DMS79 (cell line): ENCODE data around the gene GPBAR1.

ENCODE experiments used
- DNase-seq: peaks from one replicate; lab custom pipeline; 2025; lab: John Stamatoyannopoulos, UW

Gene GPBAR1

DNA sequence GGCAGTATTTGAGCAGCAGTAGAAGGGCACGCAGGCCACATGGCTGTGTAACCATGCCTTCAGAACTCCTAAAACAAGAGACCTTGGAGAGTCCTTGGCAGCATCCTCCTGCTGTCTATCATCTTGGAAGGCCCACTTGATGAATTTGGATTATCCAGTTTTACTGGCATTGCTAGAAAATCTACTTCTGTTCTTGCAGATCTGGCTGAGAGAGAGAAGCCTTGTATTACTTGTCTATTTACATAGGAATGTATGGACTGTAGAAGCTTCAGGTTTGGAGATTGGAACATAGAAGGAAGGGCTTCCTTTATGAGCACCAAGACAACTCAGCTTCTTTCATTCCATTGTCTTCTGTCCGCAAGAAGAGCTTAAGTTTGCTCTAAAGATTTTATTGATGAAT, 16.1 kb upstream of the GPBAR1 start:
- DNase-seq, result no peak

DNA sequence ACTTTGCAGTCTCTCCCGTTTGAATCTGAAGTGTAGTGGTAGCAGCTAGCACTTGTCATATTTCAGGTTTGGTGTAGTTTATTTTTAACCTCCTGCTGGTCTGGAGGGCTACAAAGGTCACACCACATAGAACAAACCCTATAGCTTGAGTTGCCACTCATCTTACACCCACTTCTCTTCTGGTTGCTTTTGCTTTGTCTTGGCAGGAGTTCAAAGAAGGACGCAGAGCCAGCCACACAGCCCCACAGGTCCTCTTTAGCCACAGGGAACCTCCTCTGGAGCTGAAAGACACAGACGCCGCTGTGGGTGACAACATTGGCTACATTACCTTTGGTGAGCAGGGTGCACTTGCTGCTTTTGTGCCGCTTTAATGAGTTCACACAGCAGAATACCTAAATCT, 15.6 kb upstream of the GPBAR1 start:
- peak; percentile 48 for DNase-seq

DNA sequence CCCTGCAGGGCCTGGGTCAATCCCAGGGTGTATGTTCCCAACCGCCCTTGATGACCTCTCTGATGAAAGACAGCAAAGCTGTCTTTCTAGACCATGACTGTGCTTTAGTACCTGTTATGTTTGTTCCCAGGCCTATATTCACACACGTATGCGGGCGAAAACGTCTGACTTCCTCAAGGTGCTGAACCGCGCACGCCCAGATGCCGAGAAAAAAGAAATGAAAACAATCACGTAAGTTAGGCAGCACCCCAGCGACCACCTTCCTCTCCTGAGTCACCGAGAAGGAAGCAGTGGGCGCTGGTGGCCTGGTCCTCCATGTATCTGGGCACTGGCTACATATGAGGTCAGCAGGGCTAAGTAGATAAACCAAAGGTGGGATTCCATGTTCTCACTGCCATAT, 11.1 kb upstream of the GPBAR1 start:
- DNase-seq, result no peak

DNA sequence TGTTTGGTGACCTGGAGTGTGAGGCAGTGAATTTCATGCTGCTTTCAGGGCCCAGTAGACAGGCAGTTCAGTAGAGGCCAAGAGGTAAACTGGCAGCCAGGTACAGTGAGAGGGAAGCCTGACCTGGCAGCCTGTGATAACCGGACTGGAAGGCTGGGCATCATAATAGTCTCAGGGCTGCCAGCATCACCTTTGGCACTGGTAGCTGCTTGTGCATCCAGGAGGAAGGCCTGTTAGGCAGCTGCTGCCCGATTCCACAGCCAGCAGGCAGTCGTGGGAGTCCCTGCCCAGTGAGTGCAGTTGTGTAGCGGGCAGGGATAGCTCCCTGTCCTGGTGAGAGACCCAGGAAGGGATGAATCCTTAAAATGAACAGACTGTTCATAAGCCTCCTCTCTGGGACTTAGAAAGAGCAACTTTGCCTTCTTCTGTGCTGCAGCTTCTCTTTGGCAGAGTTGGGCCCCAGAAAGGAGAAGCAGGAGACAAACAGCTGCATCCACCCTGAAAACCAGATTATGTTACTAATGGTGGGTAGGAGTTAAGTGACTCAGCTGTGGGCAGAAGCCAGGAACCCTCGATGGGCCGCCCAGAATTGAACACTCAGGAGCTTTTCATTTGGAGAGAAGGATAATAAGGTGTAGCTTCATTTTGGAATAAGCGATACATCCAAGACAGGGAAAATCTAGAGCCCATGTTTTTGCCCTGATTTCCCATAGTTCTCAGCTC, 8.1 kb upstream of the GPBAR1 start:
- no peak for DNase-seq

DNA sequence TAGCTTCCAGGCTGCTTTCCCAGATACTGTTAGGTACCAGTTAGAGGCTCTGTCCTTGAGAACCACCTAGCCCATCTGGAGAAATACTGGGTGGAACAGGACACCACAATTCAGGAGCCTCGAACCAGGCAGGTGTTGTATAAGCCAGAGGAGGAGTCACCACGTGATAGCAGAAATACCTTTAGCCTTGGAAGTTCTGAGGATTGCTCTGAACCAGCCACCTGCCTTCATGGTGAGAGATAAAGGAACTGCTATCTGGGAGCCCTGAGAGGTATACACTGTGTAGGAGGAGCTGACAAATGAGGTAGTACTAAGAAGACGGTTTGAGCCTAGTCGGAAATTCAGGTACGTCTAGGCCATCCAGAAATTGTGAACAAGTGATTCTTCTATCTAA, 7.6 kb upstream of the GPBAR1 start:
- DNase-seq, result no peak

DNA sequence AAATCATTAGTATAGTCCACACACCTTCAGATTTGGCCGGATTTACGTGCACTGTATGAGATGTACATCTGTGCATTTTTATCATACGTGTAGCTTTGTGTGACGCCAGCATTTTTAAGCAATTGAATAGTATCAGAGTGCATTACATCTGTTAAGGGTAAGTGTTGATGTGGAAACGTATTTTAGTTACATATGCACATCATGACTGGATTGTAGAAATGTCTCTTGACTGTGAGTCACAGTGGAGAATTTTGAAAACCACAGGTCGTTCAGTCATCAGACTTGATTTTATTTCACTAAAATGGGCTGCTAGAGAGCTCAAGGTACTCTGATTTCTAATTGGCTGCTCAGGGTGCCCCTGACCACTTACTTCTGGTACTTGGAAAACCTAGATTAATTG, 5.4 kb upstream of the GPBAR1 start:
- no peak for DNase-seq

DNA sequence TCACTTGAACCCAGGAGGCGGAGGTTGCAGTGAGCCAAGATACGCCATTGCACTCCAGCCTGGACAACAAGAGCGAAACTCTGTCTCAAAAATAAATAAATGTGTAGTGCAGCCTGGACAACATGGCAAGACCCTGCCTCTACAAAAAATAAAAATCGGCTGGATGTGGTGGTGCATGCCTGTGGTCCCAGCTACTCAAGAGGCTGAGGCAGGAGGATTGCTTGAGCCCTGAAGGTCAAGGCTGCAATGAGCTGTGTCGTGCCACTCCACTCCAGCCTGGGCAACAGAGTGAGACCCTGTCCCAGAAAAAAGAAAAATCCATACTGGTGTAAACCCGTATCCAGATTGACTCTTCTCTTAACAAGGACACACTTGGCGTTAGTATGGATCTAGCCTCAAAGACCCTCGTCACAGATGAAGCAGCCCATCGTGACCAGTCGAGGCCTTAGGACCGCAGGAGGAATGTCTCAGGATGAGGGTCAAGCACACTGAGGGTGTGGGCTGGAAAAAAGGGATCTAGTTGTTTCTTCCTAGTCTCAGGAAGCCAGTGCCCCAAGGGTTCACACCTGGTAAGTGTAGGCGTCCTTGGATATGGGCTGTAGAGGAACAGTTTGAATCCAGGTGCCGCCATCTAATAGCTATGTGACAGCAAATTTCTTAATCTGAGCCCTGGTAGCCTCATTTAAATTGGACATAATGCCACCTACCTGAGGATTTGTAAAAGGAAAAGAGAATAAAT, 4.0 kb upstream of the GPBAR1 start:
- no peak for DNase-seq

DNA sequence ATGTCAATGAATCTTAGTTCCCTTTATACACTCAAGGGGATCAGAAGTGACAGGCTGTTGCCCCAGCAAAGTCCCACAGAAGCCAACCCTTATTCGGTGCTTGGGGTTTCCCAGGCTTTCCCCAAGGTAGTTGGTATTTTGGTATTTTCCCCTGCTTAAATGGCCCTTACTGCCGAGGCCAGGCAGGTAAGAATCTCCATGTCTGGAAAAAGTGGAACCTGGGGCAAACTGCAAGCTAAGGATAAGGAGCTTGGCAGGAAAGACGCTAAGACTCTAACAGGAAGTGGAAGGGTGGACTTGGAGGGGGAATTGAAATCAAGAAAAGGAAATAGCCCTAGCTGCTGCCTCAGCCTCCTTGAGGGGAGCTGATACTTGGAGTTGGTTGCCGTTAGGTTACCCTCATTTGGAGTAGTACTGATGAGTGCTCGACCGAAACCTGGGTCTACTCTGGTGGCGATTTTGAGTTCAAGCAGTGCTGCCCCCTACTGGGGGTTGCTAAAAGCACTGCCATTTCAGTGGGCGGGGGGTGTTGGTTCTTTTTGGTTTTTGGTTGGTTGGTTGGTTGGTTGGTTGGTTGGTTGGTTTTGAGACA, 3.3 kb upstream of the GPBAR1 start:
- DNase-seq, result no peak

DNA sequence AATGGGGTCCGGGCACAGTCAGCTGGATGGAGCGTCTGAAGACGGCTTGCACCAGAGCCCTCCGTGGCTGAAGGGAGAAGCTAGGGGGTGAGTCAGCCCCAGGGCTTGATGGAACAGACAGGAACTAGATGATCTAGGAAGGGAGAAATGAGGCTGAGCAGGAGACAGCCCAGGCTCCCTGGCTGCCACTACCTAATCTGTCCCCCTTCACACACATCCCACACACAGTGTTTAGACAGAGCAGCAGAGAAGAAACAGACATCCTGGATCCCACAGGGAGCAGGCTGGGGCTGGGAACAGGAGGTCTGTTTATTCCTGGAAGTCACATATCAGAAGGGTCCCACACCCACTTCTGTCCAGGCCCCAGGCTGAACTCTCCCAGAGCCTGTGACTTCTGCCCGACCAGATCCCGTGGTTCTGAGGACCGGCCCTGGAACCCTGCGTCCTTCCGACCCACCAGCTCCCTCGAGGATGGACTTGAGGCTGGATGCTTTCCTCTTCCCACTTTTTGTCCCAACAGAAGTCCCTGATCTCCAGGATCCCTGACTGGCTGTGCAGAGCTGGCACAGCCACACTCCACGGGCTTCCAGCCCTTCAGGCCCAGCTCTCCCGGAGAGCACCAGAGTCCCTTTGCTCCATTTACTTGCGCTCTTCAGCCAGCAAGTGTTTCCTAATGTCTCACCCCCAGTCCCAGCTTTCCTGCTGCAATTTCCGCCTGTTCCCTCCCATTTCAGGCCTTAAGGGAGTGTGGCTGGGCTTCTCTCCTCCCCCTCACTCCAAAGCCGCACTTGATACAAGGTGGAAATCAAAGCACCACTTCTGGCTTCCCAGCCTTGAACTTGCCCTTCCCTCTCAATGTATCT, 1.5 kb upstream of the GPBAR1 start:
- DNase-seq, result no peak

DNA sequence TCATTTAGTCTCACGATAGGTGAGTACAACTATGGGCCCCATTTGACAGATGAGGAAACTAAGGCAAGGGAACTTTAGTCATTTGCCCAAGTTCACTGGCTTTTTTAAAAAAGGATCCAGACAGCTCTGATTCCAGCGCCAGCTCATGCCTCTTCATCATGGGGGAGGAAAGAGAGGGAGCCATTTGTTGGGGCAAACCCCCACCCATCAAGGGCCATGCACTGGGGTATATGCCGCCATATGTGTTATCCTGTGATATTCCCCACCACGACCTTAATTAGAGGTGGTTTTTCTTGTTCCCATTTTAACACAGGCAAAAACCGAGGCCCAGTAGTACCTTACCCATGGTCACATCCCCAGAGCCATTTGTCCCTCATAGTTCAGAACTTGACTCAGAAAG, 649 bp upstream of the GPBAR1 start:
- no peak for DNase-seq

DNA sequence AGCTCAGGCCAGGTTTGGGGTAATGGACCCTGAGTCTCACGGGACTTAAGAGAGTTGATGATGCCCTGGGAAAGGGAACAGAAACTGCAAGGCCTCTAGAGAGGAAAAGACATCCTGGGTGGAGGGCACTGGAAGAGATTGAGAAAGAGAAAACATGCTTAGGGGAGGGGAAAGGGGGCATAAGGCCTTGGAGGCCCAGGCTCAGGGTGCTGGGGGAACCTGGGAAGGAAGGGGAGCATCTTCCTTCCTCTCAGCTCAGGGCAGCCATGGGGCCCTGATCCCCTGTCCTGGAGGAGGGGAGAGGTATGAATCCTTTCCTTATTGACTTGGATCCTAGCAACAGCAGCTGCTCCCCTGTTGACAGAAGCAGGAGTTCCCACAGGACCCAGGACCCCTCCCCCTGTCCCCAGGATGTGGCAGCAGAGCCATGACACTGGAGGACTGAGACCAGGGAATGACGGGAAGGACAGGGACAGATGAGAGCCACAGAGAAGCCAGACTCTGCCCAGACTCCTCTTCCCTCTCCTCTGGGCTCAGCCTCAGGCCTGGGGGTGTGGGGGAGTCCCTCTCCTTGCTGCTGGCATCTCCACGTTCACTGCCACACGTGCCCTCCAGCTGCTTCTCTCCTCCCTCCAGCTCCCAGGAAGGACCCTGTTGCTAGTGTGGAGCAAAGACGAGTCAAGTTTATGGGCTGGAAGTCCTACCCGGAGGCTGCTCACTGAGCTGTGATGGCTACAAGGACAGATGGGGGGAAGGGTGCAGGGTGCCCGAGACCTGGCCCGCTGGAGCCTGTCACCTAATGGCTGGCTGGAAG, 815 bp downstream of the GPBAR1 start:
- no peak for DNase-seq

DNA sequence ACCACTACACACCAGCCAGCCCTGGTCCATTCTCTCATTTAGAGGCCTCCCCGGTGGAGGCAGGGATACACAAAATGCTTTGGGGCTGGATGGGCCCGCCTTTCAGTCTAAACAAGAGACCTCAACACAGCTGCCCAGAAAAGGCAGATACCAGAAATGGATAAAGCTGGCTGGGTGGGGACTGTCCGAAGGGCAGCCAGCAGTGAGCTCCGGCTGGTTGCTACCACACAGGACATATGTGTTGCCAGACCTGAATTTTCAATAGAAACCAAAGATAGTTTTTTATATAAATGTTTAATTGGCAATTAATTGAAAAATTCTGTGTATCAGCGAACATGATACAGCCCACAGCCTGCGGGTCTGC, 1.4 kb downstream of the GPBAR1 start:
- no peak for DNase-seq

DNA sequence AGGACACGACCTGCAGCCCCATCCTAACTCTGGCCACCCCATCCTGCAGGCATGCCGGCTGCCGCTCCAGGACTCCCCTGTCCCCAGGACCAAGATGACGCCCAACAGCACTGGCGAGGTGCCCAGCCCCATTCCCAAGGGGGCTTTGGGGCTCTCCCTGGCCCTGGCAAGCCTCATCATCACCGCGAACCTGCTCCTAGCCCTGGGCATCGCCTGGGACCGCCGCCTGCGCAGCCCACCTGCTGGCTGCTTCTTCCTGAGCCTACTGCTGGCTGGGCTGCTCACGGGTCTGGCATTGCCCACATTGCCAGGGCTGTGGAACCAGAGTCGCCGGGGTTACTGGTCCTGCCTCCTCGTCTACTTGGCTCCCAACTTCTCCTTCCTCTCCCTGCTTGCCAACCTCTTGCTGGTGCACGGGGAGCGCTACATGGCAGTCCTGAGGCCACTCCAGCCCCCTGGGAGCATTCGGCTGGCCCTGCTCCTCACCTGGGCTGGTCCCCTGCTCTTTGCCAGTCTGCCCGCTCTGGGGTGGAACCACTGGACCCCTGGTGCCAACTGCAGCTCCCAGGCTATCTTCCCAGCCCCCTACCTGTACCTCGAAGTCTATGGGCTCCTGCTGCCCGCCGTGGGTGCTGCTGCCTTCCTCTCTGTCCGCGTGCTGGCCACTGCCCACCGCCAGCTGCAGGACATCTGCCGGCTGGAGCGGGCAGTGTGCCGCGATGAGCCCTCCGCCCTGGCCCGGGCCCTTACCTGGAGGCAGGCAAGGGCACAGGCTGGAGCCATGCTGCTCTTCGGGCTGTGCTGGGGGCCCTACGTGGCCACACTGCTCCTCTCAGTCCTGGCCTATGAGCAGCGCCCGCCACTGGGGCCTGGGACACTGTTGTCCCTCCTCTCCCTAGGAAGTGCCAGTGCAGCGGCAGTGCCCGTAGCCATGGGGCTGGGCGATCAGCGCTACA, 2.1 kb downstream of the GPBAR1 start:
- DNase-seq, result no peak

DNA sequence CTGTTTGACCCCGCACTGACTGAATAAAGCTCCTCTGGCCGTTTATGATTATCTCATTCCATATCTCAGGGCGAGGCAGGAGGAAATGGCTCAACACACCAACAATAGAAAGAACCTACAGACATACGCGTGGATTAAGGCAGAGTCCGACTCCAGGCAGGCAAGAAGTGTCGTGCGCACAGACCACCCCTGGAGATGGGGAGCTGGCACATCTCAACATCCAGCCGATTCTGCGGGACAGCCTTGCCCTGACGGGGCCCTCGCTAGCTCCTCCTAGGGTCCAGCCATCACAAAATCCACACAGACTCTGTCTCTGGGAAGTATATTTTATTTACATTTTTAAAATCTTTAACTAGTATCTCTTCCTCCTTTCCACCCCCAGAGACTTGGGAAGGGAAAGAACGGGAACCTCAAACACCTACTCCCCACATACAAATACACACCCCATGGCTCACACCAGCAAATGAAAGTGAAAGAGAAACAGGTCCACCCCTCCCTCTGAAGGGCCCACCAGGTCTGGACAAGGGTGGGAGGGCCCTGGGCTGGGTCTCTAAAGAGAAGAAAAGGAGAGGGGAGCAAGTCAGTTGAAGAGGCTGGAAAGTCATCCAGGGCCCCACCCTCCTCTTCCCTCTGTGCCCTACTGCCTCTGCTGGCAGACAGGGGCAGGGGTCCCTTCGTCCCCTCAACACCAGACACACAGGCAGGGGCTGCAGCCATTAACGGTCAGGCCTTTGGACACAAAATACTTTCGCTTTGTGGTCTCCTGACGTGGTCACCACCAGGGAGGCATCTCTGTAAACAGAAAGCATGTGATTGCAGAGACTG, 3.2 kb downstream of the GPBAR1 start:
- DNase-seq, result no peak

DNA sequence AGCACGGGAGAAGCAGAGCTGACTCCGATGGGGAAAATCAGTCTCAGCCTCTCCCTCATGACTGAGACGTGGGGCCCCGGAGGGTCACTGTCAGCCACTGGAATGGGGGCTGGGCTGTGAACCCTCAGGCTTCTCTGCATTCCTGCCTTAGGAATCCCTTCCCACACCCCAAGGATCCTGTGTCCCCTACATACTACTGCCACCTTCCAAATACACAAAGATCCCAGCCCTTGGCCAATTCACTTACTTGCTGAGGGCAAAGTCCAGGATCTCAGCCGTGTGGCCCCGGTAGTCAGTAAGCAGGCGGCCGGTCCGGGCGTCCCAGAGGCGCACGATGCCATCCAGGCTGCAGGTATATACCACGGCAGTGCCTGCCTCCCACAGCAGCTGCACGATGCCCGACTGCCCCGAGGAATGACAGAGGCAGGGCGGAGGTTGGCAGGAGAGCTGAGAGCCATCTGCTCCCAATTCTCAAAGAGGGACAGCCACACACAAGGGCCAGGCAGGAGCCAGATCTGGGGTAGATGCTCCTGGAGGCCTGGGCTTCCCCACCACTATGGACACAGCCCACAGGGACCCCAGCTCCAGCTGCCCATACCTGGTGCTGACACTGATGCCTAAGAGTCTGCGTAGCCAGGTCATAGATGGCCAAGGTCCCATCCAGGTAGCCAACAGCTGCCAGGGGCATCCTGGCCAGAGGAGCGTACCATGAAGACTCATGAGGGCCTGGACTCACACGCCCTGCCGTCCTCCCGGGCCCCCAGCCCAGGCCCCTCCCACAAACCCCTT, 4.2 kb downstream of the GPBAR1 start:
- no peak for DNase-seq

DNA sequence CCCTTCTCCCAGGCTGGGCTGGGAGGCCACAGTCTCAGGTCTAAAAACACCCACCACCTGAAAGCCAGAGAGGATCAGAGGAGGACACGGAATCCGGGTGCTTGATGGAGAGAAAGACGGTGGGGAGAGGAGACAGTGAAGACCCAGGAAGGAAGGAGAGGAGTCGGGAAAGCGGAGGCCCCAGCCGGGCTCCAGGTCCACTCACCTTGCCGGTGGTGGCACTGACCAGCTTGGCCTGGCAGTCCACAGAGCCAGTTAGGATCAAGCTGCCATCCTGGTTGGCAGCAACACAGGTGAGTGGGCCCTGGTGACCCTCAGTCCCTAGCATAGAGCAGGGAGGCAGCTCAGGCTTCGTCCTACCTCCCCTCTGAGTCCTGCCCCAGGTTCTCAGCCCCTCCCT, 4.8 kb downstream of the GPBAR1 start:
- no peak for DNase-seq

DNA sequence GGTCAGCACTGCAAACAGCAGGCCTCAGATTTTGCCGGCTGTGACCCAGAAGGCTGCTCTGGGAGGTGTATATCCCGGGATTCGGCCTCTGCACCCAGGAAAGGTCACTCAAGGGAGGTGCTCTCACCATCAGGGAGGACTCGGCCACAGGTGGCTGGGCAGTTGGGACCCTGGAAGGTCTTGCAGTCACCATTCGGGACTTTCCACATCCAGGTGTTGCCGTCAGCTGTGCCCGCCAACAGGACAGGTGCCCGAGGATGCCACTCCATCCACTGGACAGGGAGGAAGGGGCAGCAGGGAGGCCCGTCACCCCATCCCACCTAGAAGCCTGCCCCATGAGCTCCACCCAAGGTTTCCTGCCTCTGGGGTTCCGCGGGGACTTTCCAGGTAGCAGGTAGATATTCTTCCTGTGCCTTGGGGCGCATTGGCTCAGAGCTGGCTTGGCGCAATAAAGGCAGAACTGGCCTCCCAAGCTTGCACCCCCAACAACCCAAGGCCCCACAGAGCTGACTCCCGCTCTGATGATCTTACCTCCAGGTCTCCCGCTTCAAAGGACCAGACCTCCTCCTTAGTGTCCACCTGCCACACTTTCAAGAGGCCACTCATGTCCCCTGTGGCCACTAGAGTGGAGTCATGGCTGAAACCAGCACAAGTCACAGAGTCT, 5.6 kb downstream of the GPBAR1 start:
- no peak for DNase-seq

DNA sequence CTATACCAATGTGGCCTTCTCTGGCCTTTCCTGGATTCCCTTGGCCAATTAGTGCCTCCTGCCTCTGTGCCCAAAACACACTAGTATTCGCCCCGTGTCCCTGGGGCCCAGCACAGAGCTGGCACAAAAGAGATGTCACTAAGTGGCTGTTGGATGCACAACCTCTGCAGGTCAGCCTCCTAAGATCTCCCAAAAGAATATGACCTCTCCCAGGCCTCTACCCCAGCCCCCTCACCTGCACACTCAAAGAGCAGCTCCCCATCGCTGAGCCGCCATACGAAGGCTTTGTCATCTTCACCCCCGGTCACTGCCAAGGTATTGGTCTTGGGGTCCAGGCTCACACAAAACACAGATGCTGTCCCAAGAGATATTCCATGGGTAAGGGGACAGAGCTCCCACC, 6.4 kb downstream of the GPBAR1 start:
- DNase-seq, result no peak
